BE2C (cell line): Measurements from ENCODE around the gene UBE2F.

Experiments used
- DNase-seq: peaks from one replicate; pipeline ENCODE4 v3.0.0-alpha.2; 2020
- H3K27me3 ChIP-seq: fragments of 250-450 bp; sonication (Bioruptor Pico); 2 replicates; pipeline ENCODE4 v1.5.1; 2020; ENCODE audit warnings: mild to moderate bottlenecking
- H3K36me3 ChIP-seq: fragments of 250-450 bp; sonication (Bioruptor Pico); 2 replicates; pipeline ENCODE4 v1.5.1; 2020; ENCODE audit warnings: mild to moderate bottlenecking
- H3K4me1 ChIP-seq: fragments of 250-450 bp; sonication (Bioruptor Pico); 2 replicates; pipeline ENCODE4 v1.5.1; 2020
- H3K4me3 ChIP-seq: 2 replicates; pipeline ENCODE4 v1.5.1; 2011; ENCODE audit warnings: low read depth, low read length
- H3K9me3 ChIP-seq: fragments of 250-450 bp; sonication (Bioruptor Pico); 2 replicates; pipeline ENCODE4 v1.5.1; 2020
- TF ChIP-seq, protein P1 (sequence below): IDR thresholded peaks from 2 replicates; pipeline ENCODE4 v1.5.1; 2012; ENCODE audit warnings: mild to moderate bottlenecking, low read depth, low read length

Gene UBE2F

DNA sequence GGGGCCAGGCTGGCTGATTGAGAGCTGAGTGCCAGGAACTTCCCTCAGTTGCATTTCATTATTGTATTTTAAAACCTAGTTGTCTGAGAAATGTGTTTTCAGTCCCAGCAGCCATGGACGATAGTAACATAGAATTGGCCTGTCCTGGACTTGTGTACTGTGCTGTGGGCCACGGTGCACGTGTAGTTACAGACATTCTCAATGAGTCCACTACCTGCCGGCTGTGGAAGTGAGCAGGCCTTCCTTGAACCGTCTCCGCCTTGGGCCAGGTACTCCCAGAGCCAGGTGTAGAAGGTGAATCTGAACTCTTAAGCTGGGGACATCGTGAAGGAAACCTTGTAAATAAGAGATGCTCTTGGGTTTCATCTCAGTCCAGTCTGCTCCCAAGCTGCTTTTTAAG is 47.0 kb downstream of the UBE2F start:
- Histone ChIP-seq H3K9me3 (no peaks in the 10 kb centered on the region), H3K27me3 (no peaks in the 10 kb centered on the region), H3K4me1 (no peaks in the 10 kb centered on the region), H3K4me3 (no peak overlapping the region), H3K36me3 (no peaks in the 10 kb centered on the region)
- TF ChIP-seq, protein P1, sequence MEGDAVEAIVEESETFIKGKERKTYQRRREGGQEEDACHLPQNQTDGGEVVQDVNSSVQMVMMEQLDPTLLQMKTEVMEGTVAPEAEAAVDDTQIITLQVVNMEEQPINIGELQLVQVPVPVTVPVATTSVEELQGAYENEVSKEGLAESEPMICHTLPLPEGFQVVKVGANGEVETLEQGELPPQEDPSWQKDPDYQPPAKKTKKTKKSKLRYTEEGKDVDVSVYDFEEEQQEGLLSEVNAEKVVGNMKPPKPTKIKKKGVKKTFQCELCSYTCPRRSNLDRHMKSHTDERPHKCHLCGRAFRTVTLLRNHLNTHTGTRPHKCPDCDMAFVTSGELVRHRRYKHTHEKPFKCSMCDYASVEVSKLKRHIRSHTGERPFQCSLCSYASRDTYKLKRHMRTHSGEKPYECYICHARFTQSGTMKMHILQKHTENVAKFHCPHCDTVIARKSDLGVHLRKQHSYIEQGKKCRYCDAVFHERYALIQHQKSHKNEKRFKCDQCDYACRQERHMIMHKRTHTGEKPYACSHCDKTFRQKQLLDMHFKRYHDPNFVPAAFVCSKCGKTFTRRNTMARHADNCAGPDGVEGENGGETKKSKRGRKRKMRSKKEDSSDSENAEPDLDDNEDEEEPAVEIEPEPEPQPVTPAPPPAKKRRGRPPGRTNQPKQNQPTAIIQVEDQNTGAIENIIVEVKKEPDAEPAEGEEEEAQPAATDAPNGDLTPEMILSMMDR, result no peak
- DNase-seq, result no peak

DNA sequence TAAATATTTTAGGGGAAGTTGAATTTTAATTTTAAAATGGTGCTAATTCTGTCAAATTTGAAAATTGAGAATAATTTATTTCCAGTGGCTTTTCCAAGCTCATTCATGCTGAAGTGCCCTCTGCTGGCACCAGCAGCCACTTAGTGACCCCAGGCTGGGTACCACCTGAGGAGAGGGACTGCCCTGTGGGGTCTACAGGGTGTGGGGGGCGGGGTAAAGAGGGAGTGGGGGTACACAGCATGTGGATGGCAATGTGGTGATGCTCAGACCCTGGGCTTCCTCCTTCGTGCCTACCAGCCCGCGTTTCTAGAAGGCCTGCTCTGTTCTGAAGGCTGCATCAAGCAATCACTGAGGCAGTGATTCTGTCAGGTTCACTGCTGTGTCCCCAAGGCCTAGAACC is 48.9 kb downstream of the UBE2F start:
- TF ChIP-seq, protein P1, result peak; percentile 52
- Histone ChIP-seq H3K4me3 (no peak overlapping the region), H3K9me3 (no peaks in the 10 kb centered on the region), H3K4me1 (no peaks in the 10 kb centered on the region), H3K27me3 (no peaks in the 10 kb centered on the region), H3K36me3 (no peaks in the 10 kb centered on the region)
- no peak for DNase-seq

DNA sequence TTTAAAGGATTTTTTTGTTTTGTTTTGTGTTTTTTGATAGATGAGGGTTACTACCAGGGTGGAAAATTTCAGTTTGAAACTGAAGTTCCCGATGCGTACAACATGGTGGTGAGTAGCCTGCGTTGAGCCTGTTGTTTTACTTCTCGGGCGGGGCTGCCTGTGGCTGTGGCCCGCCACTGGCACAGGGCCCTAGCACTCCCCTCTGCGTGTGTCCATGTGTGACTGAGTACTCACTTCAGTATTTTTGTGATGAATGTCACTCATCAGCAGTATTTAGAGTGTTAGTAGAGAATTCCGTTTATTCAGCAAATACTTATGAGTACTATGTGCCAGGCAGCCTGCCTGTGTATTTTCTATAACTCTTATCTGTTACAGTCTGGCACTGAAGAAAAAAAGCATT is 49.7 kb downstream of the UBE2F start:
- TF ChIP-seq, protein P1, result no peak
- H3K9me3 ChIP-seq, result no peaks in the 10 kb centered on the region

DNA sequence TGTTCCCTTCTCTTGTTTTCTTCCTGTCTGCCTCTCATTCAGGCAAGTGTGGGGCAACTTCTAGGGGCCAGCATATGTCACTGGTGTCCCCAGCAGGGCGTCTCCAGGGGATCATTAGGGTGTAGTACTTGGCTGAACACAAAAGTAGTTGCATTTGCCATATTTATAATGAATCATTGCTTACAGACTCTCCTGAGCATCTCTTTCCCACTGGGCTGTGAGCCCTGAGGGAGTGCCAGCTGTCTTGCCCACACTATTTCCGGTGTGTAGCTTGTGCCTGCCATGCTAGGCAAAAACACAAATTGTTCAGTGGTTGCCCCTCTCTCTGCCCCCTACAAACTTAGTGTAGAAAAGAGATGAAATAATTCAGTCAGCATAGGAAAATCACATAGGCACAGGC is 53.1 kb downstream of the UBE2F start:
- DNase-seq, result no peak
- TF ChIP-seq, protein P1, result no peak
- H3K27me3 ChIP-seq, result no peaks in the 10 kb centered on the region
- H3K4me3 ChIP-seq, result no peak overlapping the region
- no peaks in the 10 kb centered on the region; the same call in 1 of the 2 replicates for H3K36me3 ChIP-seq
- no peaks in the 10 kb centered on the region for H3K4me1 ChIP-seq
- no peaks in the 10 kb centered on the region for H3K9me3 ChIP-seq

More for the DNA sequence above, 49.7 kb downstream of the UBE2F start:
- H3K4me3 ChIP-seq, result no peak overlapping the region
- no peak for DNase-seq
- no peaks in the 10 kb centered on the region for H3K4me1 ChIP-seq
- no peaks in the 10 kb centered on the region for H3K36me3 ChIP-seq
- no peaks in the 10 kb centered on the region for H3K27me3 ChIP-seq

DNA sequence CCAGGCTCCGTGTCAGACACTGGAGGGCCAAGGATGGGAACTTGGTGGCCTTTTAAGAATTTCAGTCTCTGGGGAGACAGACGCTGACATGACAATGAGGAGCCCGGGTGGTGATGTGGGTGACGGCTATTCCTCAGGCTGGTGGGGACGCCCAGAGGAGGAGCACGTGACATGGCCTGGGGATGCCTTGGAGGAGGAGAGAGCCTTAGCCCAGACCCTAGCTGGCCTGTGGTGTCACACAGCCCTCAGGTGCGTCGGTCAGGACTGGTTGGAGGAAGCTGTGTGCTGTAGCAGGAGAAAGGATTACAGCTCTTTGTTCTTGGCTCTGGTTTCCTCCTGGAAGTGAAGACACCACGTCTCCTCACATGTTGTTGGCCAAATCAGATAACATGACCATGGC is 54.0 kb downstream of the UBE2F start:
- no peaks in the 10 kb centered on the region for H3K27me3 ChIP-seq
- H3K36me3 ChIP-seq, result no peaks in the 10 kb centered on the region; the same call in 1 of the 2 replicates
- DNase-seq, result no peak
- H3K4me1 ChIP-seq, result no peaks in the 10 kb centered on the region
- TF ChIP-seq, protein P1, result no peak
- no peaks in the 10 kb centered on the region for H3K9me3 ChIP-seq
- no peak overlapping the region for H3K4me3 ChIP-seq

DNA sequence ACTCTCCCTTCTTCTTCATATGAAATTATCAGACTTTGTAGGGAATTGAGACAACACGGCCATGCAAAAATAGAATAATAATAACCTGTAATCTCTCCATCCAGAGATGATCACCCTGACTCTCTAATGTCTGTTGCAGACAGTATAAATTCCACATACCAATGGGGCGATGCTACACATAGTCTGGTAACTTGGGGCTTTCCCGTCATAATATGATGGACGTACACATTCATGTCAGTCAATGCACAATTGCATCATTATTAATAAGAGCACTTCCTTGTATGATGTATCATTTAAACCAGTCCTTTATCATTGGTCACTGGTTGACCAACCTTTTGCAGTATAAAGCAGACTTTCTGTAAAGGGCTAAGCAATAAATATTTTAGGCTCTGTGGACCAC is 54.5 kb downstream of the UBE2F start:
- Histone ChIP-seq H3K36me3 (no peaks in the 10 kb centered on the region; the same call in 1 of the 2 replicates), H3K27me3 (no peaks in the 10 kb centered on the region), H3K4me1 (no peaks in the 10 kb centered on the region), H3K9me3 (no peaks in the 10 kb centered on the region), H3K4me3 (no peak overlapping the region)
- DNase-seq, result no peak
- TF ChIP-seq, protein P1, result no peak
